Smooth muscle cell of the coronary artery (primary cell): ENCODE data around the gene SAP25. TPM values are rescaled to one million over a fixed set of nuclear protein-coding genes. Genes with fewer than 3 reads are reported as not detected.

Experiments
- total RNA-seq: library from RNA; depleted of rRNA; stranded (reverse); fragments of >200 nt; gene quantifications from 2 replicates; pipeline ENCODE4 v1.2.3, GENCODE V29; 2014; ENCODE audit warnings: low replicate concordance

The SAP25 gene
- 0.08 TPM in 1 of 2 replicates, not detected in the other for total RNA-seq

DNA sequence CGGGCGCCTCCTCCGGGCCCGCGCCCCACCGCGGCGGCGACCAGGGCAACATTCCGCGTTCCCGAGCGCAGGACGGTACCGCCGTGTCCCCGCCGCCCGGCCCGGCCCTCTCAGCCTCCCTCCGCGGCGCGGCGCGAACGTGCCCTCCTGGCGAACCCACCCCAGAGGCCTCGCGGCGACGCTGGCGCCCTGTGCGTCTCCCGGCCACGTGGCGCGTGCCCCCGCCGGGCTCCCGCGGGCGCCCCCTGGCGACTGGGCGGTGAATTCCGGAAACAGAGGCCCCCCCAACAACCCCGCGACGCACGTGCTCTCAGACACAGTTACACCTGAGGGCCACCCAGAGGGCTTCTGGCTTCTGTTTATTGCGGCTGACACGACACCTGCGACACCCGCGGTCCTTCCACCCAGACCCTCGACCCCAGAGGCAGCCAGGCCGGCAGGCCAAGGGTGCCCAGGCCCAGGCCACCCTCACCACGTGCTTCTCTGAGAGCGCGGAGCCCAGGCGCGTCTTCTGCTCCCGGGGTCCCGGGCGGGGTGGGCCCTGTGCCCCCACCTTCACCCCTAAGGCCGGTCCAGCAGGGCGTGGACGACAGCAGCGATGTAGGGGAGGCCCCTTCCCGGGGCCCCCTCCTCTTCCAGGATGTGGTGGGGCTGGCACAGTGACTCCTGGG, at the start of gene SAP25:
SAP25 (minus strand) TSS at position 210 of the 671 bp plus-strand sequence; CDS start at position 52, 158 bp downstream.

DNA sequence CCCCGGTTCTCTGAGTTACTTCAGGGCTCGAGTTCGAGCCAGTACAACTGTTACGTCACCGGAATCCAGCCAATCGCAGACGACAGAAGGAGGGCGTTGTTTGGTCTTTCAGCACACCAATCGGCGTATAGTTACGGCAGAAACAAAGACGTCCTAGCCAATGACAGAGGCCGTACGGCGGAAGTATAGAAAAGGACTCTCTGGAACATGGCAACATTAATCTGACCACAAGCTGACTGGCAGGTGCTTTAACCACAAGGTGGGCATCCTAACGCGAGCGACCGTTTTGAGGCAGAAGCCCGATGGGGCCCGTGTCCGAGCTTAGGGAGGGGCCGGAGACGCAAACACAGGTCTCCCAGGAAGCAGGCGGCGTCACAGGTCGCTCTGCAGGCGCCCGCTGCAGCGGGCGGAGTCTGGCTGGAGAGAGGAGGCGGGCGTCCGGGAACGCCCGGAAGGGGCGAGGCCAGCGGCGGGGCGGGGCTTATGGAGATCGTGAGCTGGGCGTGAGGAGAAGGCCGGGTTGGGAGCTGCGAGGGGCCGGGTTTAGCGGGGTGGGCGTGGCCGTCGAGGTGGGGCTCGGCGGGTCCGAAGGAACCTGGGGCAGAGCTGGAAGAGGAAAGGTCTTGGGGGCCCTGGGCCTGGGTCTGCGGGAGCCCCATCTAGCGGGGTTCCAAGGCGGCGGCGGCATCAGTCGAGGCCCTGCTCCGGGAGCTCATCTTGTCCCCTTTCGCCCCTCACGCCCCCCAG, 38.5 kb upstream of the SAP25 start, which contains the start of gene MOSPD3:
MOSPD3 (plus strand) TSS at position 558 of the 747 bp plus-strand sequence. CDS start 252 bp downstream, outside the sequence.

DNA sequence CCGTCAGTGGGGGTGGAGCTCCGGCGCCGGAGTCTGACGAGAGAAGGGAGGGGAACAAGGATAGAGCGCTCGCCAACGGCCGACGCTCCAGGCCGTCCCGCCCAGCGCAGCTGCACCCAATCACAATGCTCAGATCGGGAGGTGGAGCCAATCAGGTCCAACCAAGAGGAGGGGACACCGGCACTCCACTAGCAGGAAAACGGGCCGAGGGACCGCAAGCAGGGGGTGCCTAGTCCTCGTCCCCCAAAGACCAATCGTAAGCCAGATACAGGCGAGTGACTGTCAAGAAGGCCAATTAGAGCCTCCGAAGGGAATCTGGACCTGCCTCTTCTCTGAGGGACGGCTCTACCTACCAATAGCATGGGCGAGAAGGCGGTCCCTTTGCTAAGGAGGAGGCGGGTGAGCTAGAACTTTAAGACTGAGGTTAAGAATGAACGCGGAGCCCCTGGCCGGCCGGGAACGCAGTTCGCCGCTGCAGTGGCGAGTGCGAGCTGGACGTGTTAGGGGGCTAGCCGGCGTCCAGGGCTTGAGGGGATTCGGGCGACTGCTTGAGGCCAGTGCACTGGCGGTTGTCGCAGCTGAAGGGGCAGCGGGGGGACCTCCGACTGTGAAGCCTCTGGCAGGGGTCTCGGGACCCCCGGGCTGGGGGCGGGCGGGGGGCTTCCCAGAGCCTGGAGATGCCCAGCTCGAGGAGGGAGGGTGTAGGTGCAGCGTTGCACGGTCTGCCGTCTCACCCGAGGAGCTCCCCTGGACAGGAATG, 12.7 kb upstream of the SAP25 start, which contains the start of gene FBXO24:
FBXO24 (plus strand) TSS at position 63 of the 760 bp plus-strand sequence; CDS start at position 361, 298 bp downstream.

DNA sequence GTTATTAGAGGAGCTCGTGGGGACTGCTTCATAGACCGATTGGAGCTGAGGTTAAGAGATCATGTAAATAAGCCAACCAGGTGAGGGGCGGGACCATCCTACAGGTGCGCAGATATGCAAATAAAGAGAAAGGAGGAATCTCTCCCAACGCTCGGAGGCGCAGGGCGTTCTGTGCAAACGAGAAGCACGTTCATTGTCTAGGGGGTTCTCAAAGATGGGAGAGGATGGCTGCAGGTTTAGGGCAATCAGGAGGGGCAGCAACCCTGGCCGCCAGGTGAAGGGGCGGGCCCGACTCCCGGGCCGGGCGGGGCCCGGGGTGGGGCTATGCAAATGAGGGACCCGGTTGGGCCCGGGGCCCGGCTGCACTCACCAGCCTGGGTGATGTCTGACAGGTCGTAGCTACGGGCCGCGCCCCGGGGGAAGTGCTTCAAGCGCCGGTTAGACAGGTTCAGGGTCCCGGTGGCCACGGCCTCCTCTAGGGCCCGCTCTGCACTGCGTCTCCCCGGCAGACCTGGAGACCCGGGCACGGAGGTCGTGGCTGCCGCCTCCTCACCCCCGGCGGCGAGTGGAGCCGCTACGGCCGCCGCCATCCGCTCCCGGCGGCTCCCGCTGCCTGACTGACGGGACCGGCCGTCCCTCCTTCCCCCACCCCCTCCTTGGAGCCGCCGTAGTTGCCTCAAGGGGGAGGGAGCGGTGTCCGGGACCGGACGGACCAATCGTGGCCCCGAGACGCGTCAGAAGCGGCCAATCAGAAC, 12.0 kb upstream of the SAP25 start, which contains the start of gene LRCH4:
LRCH4 (minus strand) TSS at position 619 of the 755 bp plus-strand sequence; CDS start at position 590, 29 bp downstream.

DNA sequence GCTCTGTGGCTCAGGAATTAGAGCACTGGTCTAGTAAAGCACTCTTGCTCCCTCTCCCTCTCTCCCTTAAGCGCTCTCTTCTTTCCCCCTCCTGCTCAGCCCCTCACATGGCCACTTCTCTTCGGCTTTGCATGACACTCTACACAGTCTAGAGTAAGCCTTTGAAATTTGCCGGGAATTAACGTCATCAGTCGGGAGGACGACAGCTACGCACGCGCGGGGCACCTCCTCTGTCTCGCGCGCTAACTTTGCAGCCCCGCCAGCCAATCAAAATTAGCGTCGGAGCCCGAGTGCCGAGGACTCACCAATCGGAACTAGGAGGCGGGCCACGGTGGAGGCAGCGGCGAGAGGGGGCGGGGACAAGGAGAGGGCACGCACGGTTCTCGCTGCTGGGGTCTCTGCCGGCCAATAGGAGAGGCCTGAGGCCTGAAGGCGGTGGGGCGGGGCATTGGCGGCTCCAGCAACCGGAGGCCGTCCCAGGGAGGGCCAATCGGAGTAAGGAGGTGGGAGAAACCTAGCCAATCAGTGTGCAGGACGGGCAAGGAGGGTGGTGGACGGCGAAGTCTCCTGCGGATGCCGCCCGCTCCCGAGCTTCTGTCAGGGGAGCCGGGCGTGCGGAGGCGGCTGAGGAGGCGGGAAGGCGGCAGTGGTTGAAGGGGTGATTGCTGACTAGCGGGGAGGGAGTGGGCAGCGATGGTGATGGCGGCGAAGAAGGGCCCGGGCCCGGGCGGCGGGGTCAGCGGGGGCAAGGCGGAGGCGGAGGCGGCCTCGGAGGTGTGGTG, 34.9 kb downstream of the SAP25 start, which contains the start of gene AGFG2:
AGFG2 (plus strand) TSS at position 550 of the 782 bp plus-strand sequence; CDS start at position 694, 144 bp downstream.

Other genes starting within 250 kb of the SAP25 start
- 3.4 and 8.5 TPM in 2 replicates for gene PILRB, start 215.8 kb downstream of the SAP25 start, total RNA-seq
- gene PILRA, start 200.4 kb downstream of the SAP25 start, total RNA-seq: 0.82 TPM in 1 of 2 replicates, not detected in the other
- 0.94 and 1.2 TPM in 2 replicates for gene ZCWPW1, start 145.2 kb downstream of the SAP25 start, total RNA-seq
- 18.1 and 22.9 TPM in 2 replicates for gene MEPCE, start 144.1 kb downstream of the SAP25 start, total RNA-seq
- gene PPP1R35, start 137.4 kb downstream of the SAP25 start, total RNA-seq: 4.1 and 21.9 TPM in 2 replicates
- 0.38 and 0.70 TPM in 2 replicates for gene SPACDR, start 109.6 kb downstream of the SAP25 start, total RNA-seq
- 5.3 and 15.7 TPM in 2 replicates for gene TSC22D4, start 94.7 kb downstream of the SAP25 start, total RNA-seq
- 0.12 and 0.38 TPM in 2 replicates for gene NYAP1, start 90.0 kb downstream of the SAP25 start, total RNA-seq
- gene AGFG2, start 34.7 kb downstream of the SAP25 start, total RNA-seq: 1.2 and 4.7 TPM in 2 replicates
- gene LRCH4, start 12.2 kb upstream of the SAP25 start, total RNA-seq: 2.2 and 5.3 TPM in 2 replicates
- 0.30 TPM in 1 of 2 replicates, not detected in the other for gene FBXO24, start 12.4 kb upstream of the SAP25 start, total RNA-seq
- 46.9 and 69.1 TPM in 2 replicates for gene PCOLCE, start 28.5 kb upstream of the SAP25 start, total RNA-seq
- 1.1 and 4.4 TPM in 2 replicates for gene MOSPD3, start 38.6 kb upstream of the SAP25 start, total RNA-seq
- gene TFR2, start 67.7 kb upstream of the SAP25 start, total RNA-seq: under 0.01 and 0.08 TPM in 2 replicates
- not detected in 2 replicates for gene ACTL6B, start 82.5 kb upstream of the SAP25 start, total RNA-seq
- 65.9 and 86.6 TPM in 2 replicates for gene GNB2, start 99.8 kb upstream of the SAP25 start, total RNA-seq
- gene GIGYF1, start 120.3 kb upstream of the SAP25 start, total RNA-seq: 7.0 and 23.6 TPM in 2 replicates
- gene POP7, start 132.2 kb upstream of the SAP25 start, total RNA-seq: 13.1 and 37.7 TPM in 2 replicates
- gene EPO, start 146.6 kb upstream of the SAP25 start, total RNA-seq: not detected in 2 replicates
- not detected in 2 replicates for gene ZAN, start 159.7 kb upstream of the SAP25 start, total RNA-seq